Renal cortex interstitium (tissue), 11 donors: Measurements from ENCODE around the gene PPP2R3B. TPM values are rescaled to one million over a fixed set of nuclear protein-coding genes. Genes with fewer than 3 reads are reported as not detected.
"Not testable (repeated sequence)": the region's sequence is repeated elsewhere in the genome, so short reads cannot be mapped to it uniquely, and the experiment has no call there.

Source experiments
- DNase-seq, 11 donors: peaks; one replicate each; pipeline ENCODE4 v3.0.0-alpha.2; 2013; ENCODE audit warnings: low read depth in 9 of 11, low spot score in 4 of 11; ENCODE audit errors: extremely low read depth in 1 of 11
- polyA plus RNA-seq, 3 donors: library from polyadenylated mRNA; unstranded; fragments of 120-200 nt; gene quantifications; one replicate each; pipeline ENCODE4 v1.2.1, GENCODE V29; 2013; ENCODE audit not compliant: insufficient read length in 3 of 3

The PPP2R3B gene
- polyA plus RNA-seq, 3 donors = 19.9 to 28.8 (median 24.6) TPM

DNA sequence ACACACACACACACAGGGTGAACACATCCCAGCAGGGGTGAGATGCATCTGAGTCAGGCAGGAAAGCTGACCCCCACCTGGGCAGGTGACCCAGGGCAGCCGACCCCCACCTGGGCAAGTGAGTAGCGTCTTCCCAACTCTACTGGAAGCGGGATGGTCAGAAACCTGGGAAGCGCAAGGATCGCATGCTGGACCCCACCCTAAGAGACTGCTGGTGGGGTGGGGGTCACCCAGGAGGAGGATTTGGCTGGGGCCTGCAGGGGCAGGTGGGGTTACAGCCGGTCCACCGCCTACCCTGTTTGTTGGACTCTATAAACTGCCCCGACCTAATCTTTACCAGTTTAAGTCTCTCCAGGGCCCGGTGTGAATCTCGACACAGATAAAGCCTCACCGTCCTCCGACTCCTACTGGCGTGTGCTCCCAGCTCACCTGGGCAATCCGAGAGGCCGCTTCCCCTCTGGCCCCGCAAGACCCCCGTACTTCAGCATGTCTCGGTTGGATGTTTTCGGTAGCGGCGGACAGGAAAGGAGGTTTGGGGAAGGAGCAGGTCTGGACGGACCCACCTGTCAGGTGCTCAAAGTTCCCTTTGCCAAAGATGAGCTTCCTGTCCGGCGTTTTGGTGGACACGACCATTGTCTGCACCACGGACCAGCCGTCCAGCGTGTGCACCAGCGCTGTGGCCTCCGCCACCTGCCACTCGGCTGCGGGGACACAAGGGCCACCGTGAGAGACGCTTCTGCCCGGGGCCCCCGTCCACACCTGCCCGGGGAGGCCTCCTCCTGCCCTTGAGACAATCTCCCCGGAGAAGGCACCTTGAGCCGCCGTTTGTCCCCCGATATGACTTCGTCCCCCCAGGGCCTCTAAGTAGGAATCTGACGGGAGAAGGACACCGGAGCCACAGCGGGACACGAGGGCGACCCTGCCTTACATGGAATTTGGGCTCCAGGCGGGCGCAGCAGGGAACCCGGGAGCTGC lies 70.1 kb downstream of the PPP2R3B start:
- no peak for DNase-seq

DNA sequence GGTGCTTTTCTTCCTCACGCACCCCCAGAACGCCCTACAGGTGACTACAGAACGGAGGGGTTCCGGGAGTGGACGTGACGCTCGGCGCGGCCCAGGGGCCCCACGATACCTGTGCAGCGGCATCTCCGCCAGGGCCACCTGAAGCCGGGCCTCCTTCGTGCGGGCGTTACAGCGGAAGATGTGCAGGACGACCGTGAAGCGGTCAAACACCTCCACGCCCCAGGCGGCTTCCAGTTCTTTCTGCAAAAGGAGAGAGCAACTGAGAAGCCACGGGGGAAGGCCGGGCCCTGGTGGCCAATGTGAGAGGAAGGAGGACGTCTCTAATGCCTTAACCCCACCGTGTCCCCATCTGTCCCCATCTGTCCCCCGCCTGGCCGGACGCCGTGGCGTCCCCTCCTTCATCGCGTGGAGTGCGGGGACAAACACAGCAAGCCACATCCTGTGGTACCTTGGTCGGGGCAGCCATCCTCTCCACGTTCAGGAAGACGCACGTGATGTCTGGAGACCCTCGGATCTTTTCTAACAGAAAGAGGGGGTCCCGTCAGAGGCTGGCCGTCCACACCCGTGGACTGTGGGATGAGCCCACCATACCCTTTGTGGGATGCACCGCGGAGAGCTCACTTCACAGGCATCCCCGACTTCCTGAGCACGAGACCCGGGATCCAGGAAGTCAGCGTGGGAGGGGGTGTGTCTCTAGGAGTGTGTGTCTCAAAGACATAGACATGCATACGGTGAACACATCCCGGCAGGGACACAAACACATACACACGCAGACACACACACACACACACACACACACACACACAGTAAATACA lies 71.7 kb downstream of the PPP2R3B start:
- no peak for DNase-seq

DNA sequence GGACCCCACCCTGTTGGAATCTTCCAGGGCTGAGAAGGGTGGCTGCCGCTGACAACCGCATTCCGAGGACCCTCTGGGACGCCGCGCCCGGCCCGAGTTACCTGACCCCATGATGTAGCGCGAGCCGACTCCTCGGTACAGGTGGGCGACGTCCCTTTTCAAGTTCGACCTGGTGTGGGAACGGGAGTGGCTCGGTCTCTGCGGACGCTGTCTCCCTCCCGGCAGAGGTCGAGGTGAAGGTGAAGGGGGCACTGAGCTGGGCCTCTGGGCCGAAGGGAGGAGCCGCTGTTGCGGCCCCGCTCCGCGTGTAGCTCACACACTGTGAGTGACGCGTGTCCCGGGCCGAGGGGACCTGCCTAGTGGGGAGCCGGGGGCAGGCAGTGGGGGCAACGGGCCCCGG lies 72.7 kb downstream of the PPP2R3B start:
- DNase-seq = no peak

DNA sequence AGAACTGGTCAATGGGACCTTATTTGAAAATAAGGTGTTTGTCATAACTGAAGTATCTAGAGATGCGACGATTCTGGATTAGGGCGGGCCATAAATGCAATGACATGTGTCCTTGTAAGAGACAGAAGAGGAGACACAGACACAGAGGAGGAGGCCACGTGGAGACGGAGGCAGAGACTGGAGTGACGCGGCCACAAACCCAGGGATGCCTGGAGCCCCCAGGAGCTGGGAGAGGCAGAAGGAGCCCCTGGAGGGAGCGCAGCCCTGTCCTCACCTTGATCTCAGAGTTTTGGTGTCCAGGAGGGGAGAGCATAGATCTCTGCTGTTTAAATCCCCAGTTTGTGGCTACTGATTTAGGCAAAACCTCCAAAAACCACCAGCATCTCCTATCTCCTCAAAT lies 73.2 kb downstream of the PPP2R3B start:
- no peak for DNase-seq

DNA sequence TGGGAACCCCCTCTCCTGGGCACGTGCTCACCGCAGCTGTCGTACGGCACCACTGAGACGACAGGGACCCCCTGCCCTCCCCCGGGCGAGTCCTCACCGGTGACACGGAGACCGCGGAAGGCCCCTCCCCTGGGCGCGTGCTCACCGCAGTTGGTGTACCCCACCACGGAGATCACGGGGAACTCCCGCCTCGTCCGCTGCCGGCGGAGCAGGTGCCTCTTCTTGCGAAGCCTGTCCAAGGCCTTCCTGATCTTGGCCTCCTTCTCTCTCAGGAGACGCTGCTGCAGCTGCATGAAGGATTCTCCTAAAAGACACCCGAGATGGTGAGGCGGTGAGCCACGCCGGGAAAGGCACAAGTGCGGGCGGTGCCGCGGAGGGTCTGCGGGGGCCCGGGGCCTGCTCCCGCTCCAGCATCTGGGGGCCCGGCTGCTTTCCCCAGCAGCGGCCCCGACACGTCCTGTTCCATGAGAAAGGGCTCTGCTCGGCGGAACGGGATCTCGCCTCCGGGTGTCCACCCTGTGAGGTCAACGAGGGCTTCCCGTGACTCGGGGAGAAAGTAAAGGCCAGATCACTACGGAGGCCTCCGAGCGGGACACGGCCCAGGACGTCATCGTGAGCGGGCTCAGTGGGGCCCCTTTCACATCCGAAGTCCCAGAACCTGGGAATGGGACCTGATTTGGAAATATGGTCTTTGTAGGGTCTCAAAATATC lies 73.9 kb downstream of the PPP2R3B start:
- no peak for DNase-seq

DNA sequence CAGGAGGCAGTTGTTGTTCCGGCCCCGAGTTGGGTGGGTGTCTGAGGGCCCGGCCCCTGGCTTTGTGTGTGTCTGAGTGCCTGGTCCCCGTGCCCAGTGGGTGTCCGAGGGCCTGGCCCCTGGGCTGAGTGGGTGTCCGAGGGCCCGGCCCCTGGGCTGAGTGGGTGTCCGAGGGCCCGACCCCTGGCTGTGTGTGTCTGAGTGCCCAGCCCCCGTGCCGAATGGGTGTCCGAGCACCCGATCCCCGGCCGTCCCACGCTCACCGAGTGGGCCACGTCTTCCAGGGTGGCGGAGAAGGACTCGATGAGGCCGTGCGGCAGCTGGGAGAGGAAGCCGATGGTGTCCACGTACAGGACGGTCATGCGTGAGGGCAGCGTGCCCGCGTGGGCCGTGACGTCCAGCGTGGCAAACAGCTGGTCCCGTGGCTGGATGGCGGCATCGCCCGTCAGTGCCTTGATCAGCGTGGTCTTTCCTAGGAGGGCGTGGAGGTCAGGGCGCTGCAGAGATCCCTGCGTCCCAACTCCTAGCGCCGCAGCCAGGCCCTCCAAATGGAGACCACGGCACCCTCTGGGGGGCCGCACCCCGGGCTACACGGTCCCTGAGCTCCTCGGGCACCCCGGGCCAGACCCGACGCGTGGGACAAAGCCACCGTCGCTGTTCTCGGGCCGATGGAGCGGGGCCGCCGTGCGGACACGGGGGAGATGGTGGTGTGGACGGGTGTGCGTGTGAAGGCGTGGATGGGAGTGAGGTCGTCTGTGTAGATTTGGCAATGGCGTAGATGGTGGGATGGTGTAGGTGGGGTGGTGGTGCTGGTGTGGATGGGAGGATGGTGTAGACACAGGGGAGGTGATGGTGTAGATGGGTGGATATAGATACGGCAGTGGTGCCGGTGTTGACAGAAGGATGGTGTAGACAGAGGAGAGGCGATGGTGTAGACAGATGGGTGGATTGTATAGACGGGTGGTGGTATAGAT lies 75.3 kb downstream of the PPP2R3B start:
- DNase-seq = no peak

DNA sequence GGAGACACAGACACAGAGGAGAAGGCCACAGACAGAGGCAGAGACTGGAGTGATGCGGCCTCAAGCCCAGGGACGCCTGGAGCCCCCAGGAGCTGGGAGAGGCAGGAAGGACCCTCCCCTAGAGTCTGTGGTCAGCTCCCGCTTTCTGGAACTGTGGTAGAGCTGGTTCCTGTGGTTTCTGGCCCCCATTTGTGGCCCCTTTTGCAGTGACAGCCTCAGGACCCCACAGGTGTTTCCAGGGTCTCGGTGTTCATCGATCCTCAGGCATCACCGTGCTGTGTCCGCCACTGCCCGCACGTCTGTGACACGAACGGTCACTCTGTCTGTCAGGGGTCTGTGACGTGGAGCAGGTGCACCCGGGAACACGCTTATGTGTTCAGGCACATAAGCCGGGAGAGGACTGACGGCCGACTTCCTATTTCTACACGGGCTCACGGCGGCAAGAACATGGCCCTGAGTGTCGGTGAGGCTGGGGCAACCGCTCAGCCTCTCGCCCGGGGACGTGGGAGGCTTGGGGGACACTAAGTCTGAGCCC lies 76.0 kb downstream of the PPP2R3B start:
- DNase-seq = no peak

DNA sequence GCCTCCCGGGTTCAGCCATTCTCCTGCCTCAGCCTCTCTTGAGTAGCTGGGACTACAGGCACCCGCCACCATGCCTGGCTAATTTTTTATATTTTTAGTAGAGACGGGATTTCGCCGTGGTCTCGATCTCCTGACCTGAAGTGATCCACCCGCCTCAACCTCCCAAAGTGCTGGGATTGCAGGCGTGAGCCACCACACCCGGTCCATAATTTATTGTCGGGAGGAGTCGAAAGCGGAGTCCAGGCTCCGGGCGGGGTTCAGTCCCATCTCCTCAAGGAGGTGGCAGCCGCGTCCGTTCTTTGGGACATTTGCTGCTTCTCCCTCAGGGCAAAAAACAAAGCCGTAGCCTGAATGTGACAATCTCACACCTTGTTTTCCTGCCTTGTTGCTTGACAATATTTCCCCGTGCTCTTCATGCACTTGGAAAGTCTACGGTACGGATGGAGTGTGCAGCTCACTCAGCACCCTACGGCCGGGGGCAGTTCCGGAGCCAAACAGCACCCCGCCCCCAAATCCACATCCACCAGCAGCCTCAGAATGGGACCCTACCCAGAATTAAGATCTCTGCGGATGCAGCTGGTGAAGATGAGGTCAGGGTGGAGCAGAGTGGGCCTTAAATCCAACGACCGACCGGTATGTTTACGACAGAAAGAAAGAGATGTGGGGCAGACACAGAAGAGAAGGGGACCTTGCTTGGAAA lies 77.7 kb downstream of the PPP2R3B start:
- no peak for DNase-seq

DNA sequence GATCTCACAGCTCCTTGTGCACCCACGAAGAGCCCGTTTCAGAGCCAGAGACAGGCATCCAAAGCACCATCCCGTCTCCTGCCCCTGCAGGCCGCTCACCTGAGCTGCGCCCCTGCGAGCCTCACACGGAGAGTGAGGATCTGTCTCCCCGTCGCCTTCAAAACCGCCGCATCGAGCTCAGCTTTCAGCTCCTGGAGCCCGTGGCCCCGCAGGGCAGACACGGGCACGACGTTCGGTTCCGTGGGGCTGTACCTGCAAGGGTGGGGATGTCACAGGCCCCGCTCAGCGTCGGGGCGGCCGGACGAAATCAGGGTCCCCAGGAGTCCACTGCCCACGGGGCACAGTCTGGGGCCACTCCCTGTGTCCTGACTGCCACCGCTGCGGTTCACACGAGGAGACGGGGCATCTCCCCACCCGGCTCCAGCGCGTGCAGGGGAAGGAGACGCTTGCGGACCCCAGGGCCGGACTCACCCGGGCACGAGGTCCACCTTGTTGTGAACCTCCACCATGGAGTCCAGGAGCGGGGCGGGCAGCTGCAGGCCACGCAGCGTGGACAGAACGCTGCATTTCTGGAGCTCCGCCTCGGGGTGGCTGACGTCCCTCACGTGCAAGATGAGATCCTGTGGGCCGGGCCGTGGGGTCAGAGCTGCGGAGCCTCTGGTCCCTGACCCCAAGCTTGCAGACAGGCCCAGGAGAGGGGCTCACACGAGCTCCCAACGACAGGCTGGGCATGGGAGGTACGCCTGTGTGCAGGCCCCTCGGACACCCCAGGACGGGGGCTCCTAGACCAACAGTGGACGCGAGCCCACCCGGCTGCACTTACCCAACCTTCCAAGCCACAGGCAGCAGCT lies 79.2 kb downstream of the PPP2R3B start:
- no peak for DNase-seq

DNA sequence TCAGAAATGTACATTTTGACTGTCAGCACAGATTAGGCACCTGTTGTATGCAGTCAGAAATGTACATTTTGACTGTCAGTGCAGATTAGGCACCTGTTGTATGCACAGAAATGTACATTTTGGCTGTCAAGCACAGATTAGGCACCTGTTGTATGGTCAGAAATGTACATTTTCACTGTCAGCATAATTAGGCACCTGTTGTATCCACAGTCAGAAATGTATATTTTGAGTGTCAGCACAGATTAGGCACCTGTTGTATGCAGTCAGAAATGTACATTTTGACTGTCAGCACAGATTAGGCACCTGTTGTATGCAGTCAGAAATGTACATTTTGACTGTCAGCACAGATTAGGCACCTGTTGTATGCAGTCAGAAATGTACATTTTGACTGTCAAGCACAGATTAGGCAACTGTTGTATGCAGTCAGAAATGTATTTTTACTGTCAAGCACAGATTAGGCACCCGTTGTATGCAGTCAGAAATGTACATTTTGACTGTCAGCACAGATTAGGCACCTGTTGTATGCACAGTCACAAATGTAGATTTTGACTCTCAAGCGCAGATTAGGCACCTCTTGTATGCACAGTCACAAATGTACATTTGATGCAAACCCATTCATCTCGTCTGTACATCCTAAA lies 80.0 kb downstream of the PPP2R3B start:
- not testable (repeated sequence) for DNase-seq

DNA sequence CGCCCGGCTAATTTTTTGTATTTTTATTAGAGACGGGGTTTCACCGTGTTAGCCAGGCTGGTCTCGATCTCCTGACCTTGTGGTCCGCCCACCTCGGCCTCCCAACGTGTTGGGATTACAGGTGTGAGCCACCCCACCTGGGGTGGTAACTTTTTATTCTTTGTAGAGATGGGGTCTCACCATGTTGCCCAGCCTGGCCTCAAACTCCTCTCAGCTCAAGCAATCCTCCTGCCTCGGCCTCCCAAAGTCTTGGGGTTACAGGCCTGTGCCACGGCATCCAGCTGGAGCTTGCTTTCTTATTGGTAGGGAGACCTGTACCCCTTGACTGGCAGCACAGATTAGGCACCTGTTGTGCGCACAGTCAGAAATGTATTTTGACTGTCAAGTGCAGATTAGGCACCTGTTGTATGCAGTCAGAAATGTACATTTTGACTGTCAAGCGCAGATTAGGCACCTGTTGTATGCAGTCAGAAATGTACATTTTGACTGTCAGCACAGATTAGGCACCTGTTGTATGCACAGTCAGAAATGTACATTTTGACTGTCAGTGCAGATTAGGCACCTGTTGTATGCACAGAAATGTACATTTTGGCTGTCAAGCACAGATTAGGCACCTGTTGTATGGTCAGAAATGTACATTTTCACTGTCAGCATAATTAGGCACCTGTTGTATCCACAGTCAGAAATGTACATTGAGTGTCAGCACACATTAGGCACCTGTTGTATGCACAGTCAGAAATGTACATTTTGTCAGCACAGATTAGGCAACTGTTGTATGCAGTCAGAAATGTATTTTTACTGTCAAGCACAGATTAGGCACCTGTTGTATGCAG lies 80.7 kb downstream of the PPP2R3B start:
- DNase-seq = not testable (repeated sequence)

DNA sequence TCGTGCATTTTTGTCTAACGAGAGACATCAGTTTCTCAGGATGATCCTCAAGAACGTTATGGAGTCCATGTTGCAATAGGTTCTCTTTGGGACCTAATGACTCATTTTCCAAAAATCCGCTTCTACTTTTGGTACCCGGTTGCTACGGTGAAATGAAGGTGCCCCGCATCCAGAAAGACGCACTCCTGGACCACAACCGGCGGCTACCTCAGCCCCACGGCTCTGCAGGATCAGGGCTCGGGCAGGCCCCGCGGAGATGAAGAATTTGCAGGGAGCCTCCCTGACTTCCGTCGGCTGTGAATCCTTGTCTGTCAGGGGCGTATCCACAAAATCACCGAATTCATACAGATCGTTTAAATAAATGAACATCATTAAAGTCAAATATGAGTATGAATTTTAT lies 83.7 kb downstream of the PPP2R3B start:
- no peak for DNase-seq

DNA sequence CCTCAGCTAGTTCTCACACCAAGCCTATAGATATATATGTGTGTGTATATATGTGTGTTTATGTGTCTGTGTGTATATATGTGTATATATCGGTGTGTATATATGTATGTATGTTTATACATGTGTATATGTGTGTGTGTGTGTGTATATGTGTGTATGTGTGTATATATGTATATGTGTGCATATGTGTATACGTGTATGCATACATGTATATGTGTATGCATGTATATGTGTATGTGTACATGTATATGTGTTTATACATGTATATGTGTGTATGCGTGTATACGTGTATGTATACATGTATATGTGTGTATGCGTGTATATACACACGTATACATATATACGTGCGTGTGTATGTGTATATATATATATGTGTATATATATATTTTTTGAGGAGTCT lies 86.4 kb downstream of the PPP2R3B start:
- DNase-seq = no peak

DNA sequence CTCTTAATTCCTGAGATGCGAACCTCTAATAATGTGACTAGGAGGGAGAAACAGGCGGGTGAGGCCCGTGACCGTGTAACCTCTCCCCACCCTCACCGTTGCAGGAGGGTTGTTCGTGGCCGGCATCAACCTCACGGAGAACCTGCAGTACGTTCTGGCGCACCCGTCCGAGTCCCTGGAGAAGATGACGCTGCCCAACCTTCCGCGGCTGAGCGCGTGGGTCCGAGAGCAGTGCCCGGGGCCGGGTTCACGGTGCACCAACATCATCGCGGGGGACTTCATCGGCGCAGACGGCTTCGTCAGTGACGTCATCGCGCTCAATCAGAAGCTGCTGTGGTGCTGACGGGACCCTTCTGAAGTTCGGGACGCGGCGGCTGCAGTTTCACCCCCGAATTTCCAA lies 87.7 kb downstream of the PPP2R3B start:
- DNase-seq = no peak

DNA sequence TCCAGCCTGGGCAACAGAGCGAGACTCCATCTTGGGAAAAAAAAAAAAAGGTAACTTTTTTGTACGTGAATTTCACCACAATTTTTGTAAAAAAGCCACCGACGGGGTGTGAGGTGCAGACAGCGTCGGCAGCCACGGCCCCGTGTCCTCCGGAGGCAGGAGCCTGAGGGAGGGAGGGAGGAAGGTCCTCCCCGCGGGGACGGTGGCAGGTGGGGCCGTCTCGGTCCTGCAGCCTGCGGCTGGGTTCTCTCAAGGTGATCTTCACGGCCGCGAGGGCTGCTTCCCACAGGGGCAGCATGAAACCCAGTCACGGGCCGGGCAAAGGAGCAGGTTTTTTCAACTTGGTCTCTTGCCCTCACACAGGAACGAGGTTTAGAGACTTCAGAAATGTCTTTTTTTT lies 91.6 kb downstream of the PPP2R3B start:
- DNase-seq = no peak
